GM23248 (cell line): Measurements from ENCODE around the gene WFS1.

ENCODE experiments used
- EZH2 ChIP-seq: fragments of 200-600 bp; sonication (generic); IDR thresholded peaks from 2 replicates; pipeline ENCODE4 v1.6.1; 2018; ENCODE audit warnings: antibody characterized with exemption, mild to moderate bottlenecking; ENCODE audit not compliant: insufficient read depth, poor library complexity, severe bottlenecking
- EZH2phosphoT487 ChIP-seq: fragments of 200-600 bp; sonication (generic); IDR thresholded peaks from 2 replicates; pipeline ENCODE4 v1.6.1; 2018; ENCODE audit warnings: antibody characterized with exemption, moderate library complexity, mild to moderate bottlenecking, low read depth; ENCODE audit not compliant: insufficient read depth

DNA sequence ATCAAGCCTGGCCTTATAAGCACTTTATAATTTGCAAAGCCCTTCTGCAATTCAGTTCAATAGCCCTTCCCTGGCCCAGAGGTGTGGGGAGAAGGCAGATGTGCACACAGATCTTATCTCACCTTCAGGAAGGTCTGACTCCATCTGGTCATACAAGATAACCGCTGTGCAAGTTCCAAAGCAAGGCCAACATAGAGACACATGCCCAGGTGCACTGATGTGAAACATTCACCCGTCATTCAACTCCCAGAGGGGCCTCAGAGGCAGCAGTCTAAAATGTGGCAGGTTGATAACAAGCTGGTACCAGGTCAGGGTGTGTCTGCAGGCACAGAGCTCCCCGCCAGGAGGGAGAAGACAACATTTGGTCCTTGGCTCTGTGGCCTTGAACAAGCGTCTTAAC is 10.9 kb upstream of the WFS1 start:
- no peak for TF ChIP-seq EZH2
- TF ChIP-seq EZH2phosphoT487: no peak
